RCC 7860 (cell line): ENCODE measurements around the gene CTNNA2.

Source experiments
- DNase-seq: peaks from one replicate; pipeline ENCODE4 v3.0.0-alpha.2; 2015; ENCODE audit warnings: low spot score
- FAIRE-seq: peaks from 2 replicates; lab custom pipeline; 2012; peaks lifted over from hg19 to GRCh38; lab: Jason Lieb, UNC

Gene CTNNA2

DNA sequence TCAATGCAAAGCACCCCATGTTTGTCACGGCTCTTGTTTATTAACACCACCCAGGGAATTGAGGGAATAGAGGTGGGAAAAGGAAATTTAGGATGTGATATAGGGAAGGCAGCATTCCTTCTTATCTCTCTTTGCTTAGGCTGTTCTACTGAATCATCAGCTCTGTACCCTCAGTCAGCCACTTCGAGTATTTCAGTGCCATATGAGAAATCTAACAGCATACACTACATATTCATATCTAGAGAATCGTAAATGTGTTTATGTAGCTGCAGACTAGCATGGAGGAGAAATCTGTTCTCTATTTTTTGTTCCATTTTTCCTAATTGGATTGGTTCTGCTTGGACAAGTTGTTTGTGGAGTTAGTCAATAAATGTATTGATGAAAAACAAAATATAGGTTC, 187.8 kb downstream of the CTNNA2 start:
- FAIRE-seq = no peak
- no peak for DNase-seq

DNA sequence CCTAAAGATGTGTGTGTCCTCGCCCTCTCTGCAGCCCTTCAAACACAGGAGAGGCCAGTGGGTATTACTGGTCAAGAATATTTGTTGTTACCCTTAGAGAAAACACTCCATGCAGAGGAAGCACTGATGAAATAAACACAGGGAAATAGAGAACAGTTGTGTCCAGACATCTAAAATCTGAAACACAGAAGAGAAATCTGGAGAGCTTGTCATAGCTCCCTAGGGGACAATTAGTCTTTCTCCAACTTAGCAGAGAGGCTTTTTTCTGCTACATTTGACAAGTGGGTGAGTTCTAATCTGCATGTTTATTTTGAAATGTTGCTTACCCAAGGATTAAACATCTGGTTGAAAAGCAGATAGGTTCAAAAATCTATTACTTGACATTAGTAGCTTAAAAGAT, 190.1 kb downstream of the CTNNA2 start:
- DNase-seq (no peak), FAIRE-seq (no peak)

GRCh38 chr2:79711098-79711497, 198.2 kb downstream of the CTNNA2 start:
- FAIRE-seq = no peak

GRCh38 chr2:79713131-79713785, 200.4 kb downstream of the CTNNA2 start:
- FAIRE-seq (no peak), DNase-seq (peak; percentile 12)

More at GRCh38 chr2:79711098-79711497, 198.2 kb downstream of the CTNNA2 start:
- DNase-seq = no peak

DNA sequence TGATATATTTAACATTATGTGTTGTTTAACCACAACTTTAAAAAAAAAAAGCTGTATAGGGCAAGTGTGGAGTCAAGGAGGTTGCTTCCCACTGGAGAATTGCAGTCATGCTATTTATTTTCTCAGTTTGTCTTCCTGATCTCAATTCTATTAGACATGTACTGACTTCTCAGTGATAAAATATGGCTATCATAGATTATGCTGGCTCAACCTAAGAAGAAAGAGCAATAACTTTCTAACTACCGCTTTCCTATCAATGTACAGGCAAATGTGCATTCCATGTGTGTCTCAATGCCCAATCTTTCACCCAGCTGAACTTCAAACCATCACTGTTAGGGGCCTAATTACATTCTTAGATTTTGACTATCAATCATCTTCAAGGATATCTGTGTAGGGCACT, 201.4 kb downstream of the CTNNA2 start:
- DNase-seq (no peak), FAIRE-seq (no peak)

GRCh38 chr2:79715338-79715737, 202.5 kb downstream of the CTNNA2 start:
- DNase-seq (no peak), FAIRE-seq (no peak)

- FAIRE-seq = no peak
- DNase-seq = no peak
Observed at GRCh38 chr2:79716266-79716665, 203.4 kb downstream of the CTNNA2 start.

- peak; percentile 99 for DNase-seq
- peak; percentile 99 for FAIRE-seq
Observed at GRCh38 chr2:79717364-79718007, 204.6 kb downstream of the CTNNA2 start.

- DNase-seq (no peak), FAIRE-seq (no peak)
Observed at GRCh38 chr2:79721061-79721460, 208.2 kb downstream of the CTNNA2 start.

GRCh38 chr2:79721966-79722365, 209.1 kb downstream of the CTNNA2 start:
- DNase-seq (no peak), FAIRE-seq (no peak)

- DNase-seq = peak; percentile 98
- FAIRE-seq = peak; percentile 95
Observed at GRCh38 chr2:79723830-79724229, 211.0 kb downstream of the CTNNA2 start.

DNA sequence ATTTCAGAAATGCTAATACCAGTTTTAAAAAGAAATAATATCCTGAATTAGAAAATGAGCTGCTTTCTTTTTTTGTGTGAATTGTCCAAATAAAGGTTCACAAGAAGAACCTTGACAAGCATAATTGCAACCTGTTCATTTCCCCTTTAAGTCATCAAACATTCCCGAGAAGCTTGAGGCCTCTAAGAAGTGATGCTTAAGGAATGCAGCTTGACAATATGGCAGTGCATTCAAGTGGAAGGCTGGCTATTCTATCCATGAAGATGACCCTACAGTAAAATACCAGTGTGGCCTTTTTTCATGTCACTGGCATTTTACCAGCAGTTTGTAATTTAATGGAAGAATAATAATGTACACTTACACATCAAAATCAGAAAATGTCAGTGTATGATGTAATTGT, 216.7 kb downstream of the CTNNA2 start:
- no peak for FAIRE-seq
- DNase-seq = no peak

DNA sequence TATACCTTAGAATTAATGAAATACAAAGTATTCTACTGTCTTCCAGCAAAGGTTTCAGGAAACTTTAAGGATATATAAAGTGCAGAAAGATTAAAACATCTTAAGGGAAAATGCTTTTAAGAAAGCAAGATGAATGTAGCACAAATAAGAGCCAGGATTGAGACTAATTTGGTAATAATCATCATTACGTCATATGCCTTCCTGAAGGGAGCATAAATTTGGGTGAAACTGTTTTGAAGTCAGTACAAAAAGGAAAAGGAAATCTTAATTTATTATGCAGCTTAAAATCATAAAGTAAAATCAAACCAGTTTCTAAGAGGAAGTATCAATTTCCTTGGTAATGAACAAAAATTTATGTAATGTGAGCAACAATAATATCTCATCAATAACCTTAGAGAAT, 221.7 kb downstream of the CTNNA2 start:
- FAIRE-seq = no peak
- no peak for DNase-seq

- no peak for DNase-seq
- no peak for FAIRE-seq
Observed at GRCh38 chr2:79740879-79741443, 228.1 kb downstream of the CTNNA2 start.

GRCh38 chr2:79750321-79750720, 237.5 kb downstream of the CTNNA2 start:
- FAIRE-seq = no peak
- no peak for DNase-seq

GRCh38 chr2:79757526-79757925, 244.7 kb downstream of the CTNNA2 start:
- FAIRE-seq (no peak), DNase-seq (no peak)

GRCh38 chr2:79758042-79758441, 245.2 kb downstream of the CTNNA2 start:
- FAIRE-seq = no peak
- no peak for DNase-seq

DNA sequence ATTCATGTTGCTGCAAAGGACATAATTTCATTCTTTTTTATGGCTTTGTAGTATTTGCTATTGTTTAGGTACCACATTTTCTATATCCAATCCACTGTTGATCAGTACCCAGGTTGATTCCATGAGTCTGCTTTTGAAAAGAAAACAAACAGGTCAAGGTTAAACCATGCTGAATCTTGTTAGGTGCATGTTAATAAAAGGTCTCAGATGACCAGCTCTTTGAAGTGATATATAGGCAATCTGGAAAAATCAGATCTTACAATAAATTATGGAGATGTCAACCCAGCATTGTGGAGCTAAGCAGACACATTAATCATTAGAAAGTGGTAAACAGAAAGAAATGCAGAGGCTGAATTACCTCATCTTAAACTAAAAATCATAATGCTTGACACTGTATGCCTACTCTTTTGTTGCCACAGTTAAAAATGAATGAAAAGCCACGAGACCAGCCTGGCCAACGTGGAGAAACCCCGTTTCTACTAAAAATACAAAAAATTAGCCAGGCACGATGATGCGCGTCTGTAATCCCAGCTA, 246.0 kb downstream of the CTNNA2 start:
- FAIRE-seq = no peak
- no peak for DNase-seq

- DNase-seq = no peak
- no peak for FAIRE-seq
Observed at GRCh38 chr2:79770926-79771325, 258.1 kb downstream of the CTNNA2 start.

DNA sequence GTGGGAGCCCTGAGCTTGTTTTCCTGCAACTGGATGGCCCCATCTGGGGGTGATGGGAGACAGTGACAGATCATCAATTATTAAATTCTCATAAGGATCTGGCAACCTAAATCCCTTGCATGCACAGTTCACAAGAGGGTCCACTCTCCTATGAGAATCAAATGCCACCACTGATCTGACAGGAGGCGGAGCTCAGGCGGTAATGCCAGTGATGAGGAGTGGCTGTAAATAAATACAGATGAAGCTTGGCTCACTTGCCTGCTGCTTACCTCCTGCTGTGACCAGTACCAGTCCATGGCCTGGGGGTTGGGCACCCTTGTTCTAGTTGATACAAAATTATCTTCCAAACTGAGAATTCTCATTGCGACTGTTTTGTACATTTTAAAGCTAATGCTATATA, 258.6 kb downstream of the CTNNA2 start:
- DNase-seq (no peak), FAIRE-seq (no peak)

DNA sequence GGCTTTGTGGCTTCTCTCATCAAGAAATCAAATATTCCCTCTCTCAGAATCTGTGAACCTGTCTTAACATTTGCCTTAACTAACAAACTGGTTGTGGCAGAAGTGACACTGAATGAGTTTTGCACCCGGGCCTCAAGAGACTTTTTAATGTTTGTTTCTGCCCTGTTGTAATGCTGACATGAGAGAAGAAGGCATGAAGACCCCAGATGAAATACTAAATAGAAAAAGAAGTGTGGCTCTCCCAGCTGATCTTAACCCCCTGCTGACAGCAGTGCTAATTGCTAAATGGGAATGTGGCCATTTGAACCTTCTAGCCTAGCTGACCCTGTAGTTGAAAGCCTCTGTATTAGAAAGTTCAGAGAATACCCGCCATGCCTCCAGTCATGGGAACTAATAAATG, 261.2 kb downstream of the CTNNA2 start:
- DNase-seq (no peak), FAIRE-seq (no peak)

DNA sequence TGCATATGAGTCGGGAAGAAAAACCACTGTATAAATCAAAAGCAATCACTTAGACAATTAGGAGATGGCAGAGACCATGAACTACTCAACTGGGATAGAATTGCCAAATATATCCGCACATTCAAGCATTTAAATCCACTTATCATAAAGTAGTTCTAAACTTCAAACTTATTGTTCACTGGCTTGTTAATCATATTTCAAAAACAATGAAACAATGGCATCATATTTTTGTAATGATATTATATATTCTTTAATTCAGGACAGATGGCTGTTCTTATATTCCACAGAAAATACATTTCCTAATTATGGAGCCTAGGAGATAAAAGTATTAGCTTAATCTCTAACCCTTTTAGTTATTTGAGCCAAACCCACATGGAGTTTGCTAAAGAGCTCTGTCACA, 263.6 kb downstream of the CTNNA2 start:
- DNase-seq = no peak
- FAIRE-seq = no peak
